Karpas-422 (cell line): ENCODE results near the gene ANXA3. TPM values are rescaled to one million over a fixed set of nuclear protein-coding genes. Genes with fewer than 3 reads are reported as not detected.

Experiments used
- DNase-seq: peaks from one replicate; pipeline ENCODE4 v3.0.0-alpha.2; 2015
- H2AFZ ChIP-seq: fragments of 200-600 bp; sonication (generic); 2 replicates; pipeline ENCODE4 v1.6.1; 2014; ENCODE audit warnings: antibody characterized with exemption, low read length, mixed read lengths
- H3K27ac ChIP-seq: fragments of 200-600 bp; sonication (generic); 2 replicates; pipeline ENCODE4 v1.5.1; 2014; ENCODE audit warnings: mild to moderate bottlenecking, low read length, moderate library complexity
- H3K27me3 ChIP-seq: fragments of 200-600 bp; sonication (generic); 2 replicates; pipeline ENCODE4 v1.6.1; 2014; ENCODE audit warnings: low read length, mixed read lengths
- H3K36me3 ChIP-seq: fragments of 200-600 bp; sonication (generic); 2 replicates; pipeline ENCODE4 v1.6.1; 2014; ENCODE audit warnings: low read length, mixed read lengths; ENCODE audit not compliant: insufficient read depth
- H3K4me1 ChIP-seq: fragments of 200-600 bp; sonication (generic); 2 replicates; pipeline ENCODE4 v1.6.1; 2014; ENCODE audit warnings: mild to moderate bottlenecking, low read length, mixed read lengths
- H3K4me2 ChIP-seq: fragments of 200-600 bp; sonication (generic); 2 replicates; pipeline ENCODE4 v1.6.1; 2014; ENCODE audit warnings: low read length, low read depth, mild to moderate bottlenecking; ENCODE audit not compliant: poor library complexity, severe bottlenecking
- H3K4me3 ChIP-seq: fragments of 200-600 bp; sonication (generic); 2 replicates; pipeline ENCODE4 v1.5.1; 2014; ENCODE audit warnings: mild to moderate bottlenecking, antibody characterized with exemption, low read length, mixed read lengths
- H3K79me2 ChIP-seq: fragments of 200-600 bp; sonication (generic); 2 replicates; pipeline ENCODE4 v1.6.1; 2014; ENCODE audit warnings: mild to moderate bottlenecking, low read length, mixed read lengths
- H3K9ac ChIP-seq: fragments of 200-600 bp; sonication (generic); 2 replicates; pipeline ENCODE4 v1.6.0; 2014; ENCODE audit warnings: low read length
- H3K9me2 ChIP-seq: fragments of 200-600 bp; sonication (generic), shearing (Covaris generic); replicated peaks from 2 replicates; pipeline ENCODE4 v1.6.0; 2014; ENCODE audit warnings: mild to moderate bottlenecking, low read length, moderate library complexity; ENCODE audit not compliant: insufficient read depth
- H3K9me3 ChIP-seq: fragments of 300-700, 200-600 bp; sonication (generic); 2 replicates; pipeline ENCODE4 v1.6.1; 2014; ENCODE audit warnings: low read length, mixed read lengths
- H4K20me1 ChIP-seq: fragments of 200-600 bp; sonication (generic); 2 replicates; pipeline ENCODE4 v1.6.1; 2014; ENCODE audit warnings: mild to moderate bottlenecking, antibody characterized with exemption, low read length, low read depth; ENCODE audit not compliant: insufficient read depth
- total RNA-seq: library from RNA; depleted of rRNA; stranded (reverse); fragments of >200 nt; shearing (Covaris generic); gene quantifications from 2 replicates; pipeline ENCODE4 v1.2.3, GENCODE V29; 2014; ENCODE audit warnings: low replicate concordance

Gene ANXA3
- total RNA-seq, 1 experiment from 2014 or later: not detected

GRCh38 chr4:78612398-78613178 is 61.0 kb downstream of the ANXA3 start:
- Histone ChIP-seq H3K9ac (no peak overlapping the region), H3K9me3 (no peaks in the 10 kb centered on the region), H3K9me2 (no peaks in the 10 kb centered on the region), H3K27ac (no peak overlapping the region), H3K27me3 (no peaks in the 10 kb centered on the region), H3K4me1 (peaks cover 8% of the 10 kb centered on the region), H3K79me2 (no peaks in the 10 kb centered on the region), H3K4me2 (no peak overlapping the region), H4K20me1 (no peaks in the 10 kb centered on the region), H3K36me3 (no peaks in the 10 kb centered on the region), H3K4me3 (no peak overlapping the region), H2AFZ (no peak overlapping the region)
- peak; percentile 53 for DNase-seq

GRCh38 chr4:78613522-78614321 is 62.2 kb downstream of the ANXA3 start:
- Histone ChIP-seq H3K4me1 (peaks cover 8% of the 10 kb centered on the region), H2AFZ (no peak overlapping the region), H3K4me2 (no peak overlapping the region)

GRCh38 chr4:78616046-78616498 is 64.5 kb downstream of the ANXA3 start:
- Histone ChIP-seq H2AFZ (no peak overlapping the region), H3K9me2 (no peaks in the 10 kb centered on the region), H3K4me3 (no peak overlapping the region), H4K20me1 (no peaks in the 10 kb centered on the region), H3K27ac (no peak overlapping the region), H3K27me3 (no peaks in the 10 kb centered on the region), H3K79me2 (no peaks in the 10 kb centered on the region), H3K4me1 (no peaks in the 10 kb centered on the region; the same call in 1 of the 2 replicates), H3K9ac (no peak overlapping the region), H3K4me2 (no peak overlapping the region), H3K36me3 (no peaks in the 10 kb centered on the region), H3K9me3 (no peaks in the 10 kb centered on the region)
- no peak for DNase-seq

More at GRCh38 chr4:78613522-78614321, 62.2 kb downstream of the ANXA3 start:
- Histone ChIP-seq H3K36me3 (no peaks in the 10 kb centered on the region), H3K27ac (no peak overlapping the region), H3K9me2 (no peaks in the 10 kb centered on the region), H3K9me3 (no peaks in the 10 kb centered on the region), H3K79me2 (no peaks in the 10 kb centered on the region), H4K20me1 (no peaks in the 10 kb centered on the region), H3K27me3 (no peaks in the 10 kb centered on the region), H3K9ac (no peak overlapping the region), H3K4me3 (no peak overlapping the region)
- no peak for DNase-seq

GRCh38 chr4:78618436-78618835 is 66.9 kb downstream of the ANXA3 start:
- Histone ChIP-seq H3K9me3 (no peaks in the 10 kb centered on the region), H3K27me3 (no peaks in the 10 kb centered on the region), H3K4me3 (no peak overlapping the region), H3K4me1 (no peaks in the 10 kb centered on the region), H2AFZ (no peak overlapping the region), H3K4me2 (no peak overlapping the region), H3K27ac (no peak overlapping the region), H3K9me2 (no peaks in the 10 kb centered on the region), H3K9ac (no peak overlapping the region), H3K79me2 (no peaks in the 10 kb centered on the region), H3K36me3 (no peaks in the 10 kb centered on the region), H4K20me1 (no peaks in the 10 kb centered on the region)
- no peak for DNase-seq

GRCh38 chr4:78621395-78621794 is 69.8 kb downstream of the ANXA3 start:
- Histone ChIP-seq H3K79me2 (no peaks in the 10 kb centered on the region), H3K4me3 (no peak overlapping the region), H3K27ac (no peak overlapping the region), H3K36me3 (no peaks in the 10 kb centered on the region), H3K4me2 (no peak overlapping the region), H2AFZ (no peak overlapping the region), H3K9ac (no peak overlapping the region), H3K27me3 (no peaks in the 10 kb centered on the region), H3K4me1 (no peaks in the 10 kb centered on the region), H4K20me1 (no peaks in the 10 kb centered on the region), H3K9me2 (no peaks in the 10 kb centered on the region), H3K9me3 (no peaks in the 10 kb centered on the region)
- DNase-seq: no peak

- H2AFZ ChIP-seq: no peak overlapping the region
Measured at GRCh38 chr4:78622253-78622979, 70.8 kb downstream of the ANXA3 start.

GRCh38 chr4:78624048-78624447 is 72.5 kb downstream of the ANXA3 start:
- no peak overlapping the region for H3K4me3 ChIP-seq
- no peaks in the 10 kb centered on the region for H3K36me3 ChIP-seq
- no peaks in the 10 kb centered on the region for H3K79me2 ChIP-seq
- H3K4me1 ChIP-seq: no peaks in the 10 kb centered on the region; the same call in 1 of the 2 replicates
- no peaks in the 10 kb centered on the region for H3K9me3 ChIP-seq
- H3K27me3 ChIP-seq: no peaks in the 10 kb centered on the region
- no peak overlapping the region for H3K4me2 ChIP-seq
- no peak overlapping the region for H3K27ac ChIP-seq
- no peaks in the 10 kb centered on the region for H4K20me1 ChIP-seq
- H3K9me2 ChIP-seq: no peaks in the 10 kb centered on the region
- H2AFZ ChIP-seq: no peak overlapping the region
- no peak for DNase-seq
- no peak overlapping the region for H3K9ac ChIP-seq

More at GRCh38 chr4:78622253-78622979, 70.8 kb downstream of the ANXA3 start:
- Histone ChIP-seq H3K4me3 (no peak overlapping the region), H3K27me3 (no peaks in the 10 kb centered on the region), H3K4me2 (no peak overlapping the region), H3K36me3 (no peaks in the 10 kb centered on the region), H3K27ac (no peak overlapping the region), H3K4me1 (no peaks in the 10 kb centered on the region), H3K79me2 (no peaks in the 10 kb centered on the region), H3K9me3 (no peaks in the 10 kb centered on the region), H4K20me1 (no peaks in the 10 kb centered on the region), H3K9ac (no peak overlapping the region), H3K9me2 (no peaks in the 10 kb centered on the region)
- DNase-seq: no peak

- Histone ChIP-seq H3K4me3 (no peak overlapping the region), H3K27me3 (no peaks in the 10 kb centered on the region), H2AFZ (no peak overlapping the region), H3K4me1 (peaks cover 5% of the 10 kb centered on the region), H4K20me1 (no peaks in the 10 kb centered on the region), H3K79me2 (no peaks in the 10 kb centered on the region), H3K9me2 (no peaks in the 10 kb centered on the region), H3K4me2 (no peak overlapping the region), H3K9ac (no peak overlapping the region), H3K9me3 (no peaks in the 10 kb centered on the region), H3K36me3 (no peaks in the 10 kb centered on the region), H3K27ac (no peak overlapping the region)
- no peak for DNase-seq
Measured at GRCh38 chr4:78625073-78625472, 73.5 kb downstream of the ANXA3 start.
